ENCODE measurements around the gene ZNF593OS.

Gene ZNF593OS

DNA sequence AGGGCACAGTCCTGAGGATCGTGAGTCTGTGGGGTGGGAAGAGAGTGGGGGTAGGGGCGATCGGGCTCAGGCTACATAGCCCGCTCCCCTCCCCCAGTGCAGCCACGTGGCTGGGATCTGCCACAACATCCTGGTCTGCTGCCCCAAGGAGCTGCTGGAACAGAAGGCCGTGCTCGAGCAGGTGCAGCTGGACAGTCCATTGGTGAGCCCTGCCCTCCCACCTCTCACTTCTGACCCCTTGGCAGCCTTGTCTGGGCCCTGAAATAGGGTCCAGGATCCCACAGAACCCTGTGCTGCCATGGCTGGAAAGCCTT, 10.7 kb upstream of the ZNF593OS start:
- DNase-seq, result no peak

DNA sequence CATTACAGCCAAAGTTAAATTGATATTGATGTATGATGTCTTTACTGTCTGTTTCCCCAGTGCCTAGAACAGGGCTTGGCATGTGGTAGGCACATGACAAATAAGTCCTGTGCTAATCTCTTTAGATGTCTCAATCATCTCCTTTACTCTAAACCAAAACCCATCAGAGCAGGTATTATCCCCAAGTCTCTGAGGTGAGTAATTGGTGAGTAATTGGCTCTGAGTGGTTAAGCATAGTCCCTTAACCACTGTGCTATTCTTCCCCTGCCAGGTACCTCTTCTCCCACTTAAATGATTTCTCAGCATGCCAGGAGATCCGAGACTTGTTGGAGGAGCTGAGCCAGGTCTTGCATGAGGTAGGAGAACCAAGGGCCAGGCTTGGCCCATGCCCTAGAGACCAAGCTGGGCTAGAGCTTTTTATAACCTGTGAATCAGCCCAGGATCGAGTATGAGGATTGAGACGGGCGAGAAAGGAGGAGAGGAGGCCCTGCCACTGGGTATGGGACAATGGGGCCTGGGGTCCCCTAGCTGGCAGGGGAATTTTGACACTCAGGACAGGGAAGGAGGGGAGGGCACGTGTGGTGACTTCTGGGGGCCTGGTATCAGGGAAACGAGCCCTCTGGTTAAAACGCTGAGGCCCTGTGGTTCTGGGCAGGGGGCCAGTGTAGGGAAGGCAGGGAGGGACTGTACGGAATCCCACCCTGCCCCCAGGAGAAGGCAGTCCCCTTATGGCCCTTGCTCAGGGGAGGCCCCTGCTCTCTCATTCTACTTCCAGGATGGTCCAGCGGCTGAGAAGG, 10.2 kb upstream of the ZNF593OS start:
- DNase-seq, result no peak

DNA sequence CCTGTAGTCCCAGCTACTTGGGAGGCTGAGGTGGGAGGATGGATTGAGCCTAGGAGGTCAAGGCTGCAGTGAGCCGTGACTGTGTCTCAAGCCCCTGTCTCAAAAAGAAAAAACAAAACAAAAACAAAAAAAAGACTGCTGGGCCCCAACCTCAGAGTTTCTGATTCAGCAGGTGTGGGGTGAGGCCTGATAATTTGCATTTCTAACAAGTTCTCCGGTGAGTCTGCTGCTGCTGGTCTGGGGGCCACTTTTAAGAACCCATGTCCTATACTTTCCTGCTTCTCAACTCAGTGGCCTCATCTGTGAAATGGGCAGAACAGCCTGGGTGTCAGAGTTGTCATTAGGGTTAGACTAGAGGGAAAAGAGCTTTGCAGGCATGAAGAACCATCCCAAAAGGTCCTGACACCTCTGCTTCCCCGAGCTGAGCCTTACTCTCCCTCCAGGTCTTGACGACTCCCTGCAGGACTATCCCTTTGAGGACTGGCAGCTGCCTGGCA, 8.4 kb upstream of the ZNF593OS start:
- DNase-seq, result no peak

DNA sequence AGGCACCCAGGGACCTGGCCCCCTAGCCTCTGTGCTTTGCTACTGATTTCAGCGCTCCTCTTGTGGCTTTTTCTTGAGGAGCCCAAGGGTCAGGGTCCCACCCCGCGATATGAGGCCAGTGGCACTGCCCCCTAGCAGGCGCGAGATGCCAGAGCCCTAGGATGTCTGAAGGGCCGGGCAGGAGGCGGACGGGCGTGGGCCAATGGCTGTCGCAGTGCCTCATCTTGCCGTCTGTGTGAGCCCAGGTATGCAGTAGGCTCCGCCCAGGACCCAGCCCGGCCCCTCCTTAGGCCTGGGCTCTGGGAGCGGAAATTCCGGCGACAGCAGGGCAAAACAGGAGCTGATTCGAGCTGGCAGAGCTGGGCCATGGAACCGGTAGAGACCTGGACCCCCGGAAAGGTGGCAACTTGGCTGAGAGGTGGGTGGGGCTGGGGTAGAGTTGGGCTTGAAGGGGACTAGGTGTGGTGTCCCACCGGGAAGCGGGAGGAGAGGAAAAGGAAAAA, 5.6 kb upstream of the ZNF593OS start, which contains the start of gene CNKSR1:
TSS of gene CNKSR1 (plus strand) at position 310 of the 503 bp plus-strand sequence. CDS start at position 367, 57 bp downstream.
- DNase-seq, result no peak

DNA sequence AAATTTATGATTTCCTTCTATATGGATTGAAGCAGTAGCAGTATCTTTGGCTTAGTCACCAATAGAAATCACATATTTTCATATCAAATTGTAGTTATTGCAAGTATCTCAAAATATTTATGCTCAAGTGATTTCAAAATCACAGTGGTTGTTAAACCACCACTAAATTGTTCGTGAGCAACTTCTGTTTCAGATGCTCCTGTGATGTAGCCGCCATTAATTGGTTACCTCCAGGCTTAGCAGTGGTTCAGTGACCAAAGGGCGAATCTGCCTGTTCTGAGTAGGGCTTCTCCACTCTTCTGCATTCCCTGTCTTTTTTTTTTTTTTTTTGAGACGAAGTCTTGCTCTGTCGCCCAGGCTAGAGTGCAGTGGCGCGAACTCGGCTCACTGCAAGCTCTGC, 3.7 kb upstream of the ZNF593OS start:
- no peak for DNase-seq

DNA sequence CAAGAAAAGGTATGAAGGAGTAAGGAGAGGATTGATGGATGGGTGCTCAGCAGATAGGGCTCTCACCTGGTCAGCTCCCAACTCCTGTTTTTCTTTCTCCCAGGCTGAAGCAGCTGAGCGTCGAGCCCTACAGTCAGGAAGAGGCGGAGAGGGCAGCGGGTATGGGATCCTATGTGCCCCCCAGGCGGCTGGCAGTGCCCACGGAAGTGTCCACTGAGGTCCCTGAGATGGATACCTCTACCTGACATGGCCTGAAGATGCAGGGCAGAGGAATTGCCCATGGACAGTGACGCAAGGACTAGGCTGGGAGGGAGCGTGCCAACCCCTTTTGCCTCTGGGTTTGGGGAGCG, 1.2 kb downstream of the ZNF593OS start:
- no peak for DNase-seq

DNA sequence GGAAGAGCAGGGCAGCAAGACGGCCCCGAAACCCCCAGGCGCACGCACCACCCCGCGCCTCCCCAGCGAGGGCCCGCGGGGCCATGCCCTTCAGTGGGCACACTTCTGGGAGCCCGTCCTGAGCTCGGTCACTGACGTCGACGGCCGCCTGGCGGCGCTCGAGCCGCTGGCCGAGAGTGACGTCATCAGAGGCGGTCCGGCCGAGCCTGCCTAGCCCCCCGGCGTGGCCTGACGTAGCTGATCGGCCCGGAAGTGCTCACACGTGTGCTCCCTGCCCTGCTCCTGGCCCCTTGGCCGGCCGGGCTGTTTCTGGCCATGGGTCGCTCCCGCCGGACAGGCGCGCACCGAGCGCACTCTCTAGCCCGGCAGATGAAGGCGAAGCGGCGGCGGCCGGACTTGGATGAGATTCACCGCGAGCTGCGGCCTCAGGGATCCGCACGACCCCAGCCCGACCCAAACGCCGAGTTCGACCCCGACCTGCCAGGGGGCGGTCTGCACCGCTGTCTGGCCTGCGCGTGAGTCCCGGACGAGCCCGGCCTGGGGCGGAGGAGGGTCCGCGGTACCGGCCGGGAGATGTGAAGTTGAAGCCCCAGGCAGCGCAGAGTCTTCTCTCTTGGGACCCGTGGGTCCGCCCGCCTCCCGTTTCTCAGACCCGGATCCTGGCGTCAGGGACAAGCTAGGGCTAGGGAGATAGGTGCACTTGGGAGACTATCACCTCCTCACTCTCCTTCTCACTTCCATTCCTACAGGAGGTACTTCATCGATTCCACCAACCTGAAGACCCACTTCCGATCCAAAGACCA, 1.8 kb downstream of the ZNF593OS start, which contains the start of gene ZNF593:
TSS of gene ZNF593 (plus strand) at position 240 of the 803 bp plus-strand sequence. CDS start at position 316, 76 bp downstream.
- DNase-seq, result peak; percentile 96

DNA sequence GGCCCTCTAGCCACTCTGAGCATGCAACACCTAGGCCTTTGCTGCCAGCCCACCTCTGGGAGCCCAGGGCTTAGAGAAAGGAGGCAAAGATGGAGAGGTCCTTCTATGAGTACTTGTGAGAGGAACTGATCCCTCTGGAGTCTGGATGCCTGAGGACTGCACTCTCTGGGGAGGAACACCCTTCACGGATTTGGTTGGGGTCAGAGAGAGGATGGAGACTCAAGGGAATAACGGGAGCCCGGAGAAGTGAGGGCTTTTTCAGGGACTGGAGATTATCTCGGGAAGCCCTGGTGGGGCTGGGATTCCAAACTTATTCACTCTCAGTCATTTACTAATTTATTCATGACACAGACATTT, 2.5 kb downstream of the ZNF593OS start:
- DNase-seq, result no peak

DNA sequence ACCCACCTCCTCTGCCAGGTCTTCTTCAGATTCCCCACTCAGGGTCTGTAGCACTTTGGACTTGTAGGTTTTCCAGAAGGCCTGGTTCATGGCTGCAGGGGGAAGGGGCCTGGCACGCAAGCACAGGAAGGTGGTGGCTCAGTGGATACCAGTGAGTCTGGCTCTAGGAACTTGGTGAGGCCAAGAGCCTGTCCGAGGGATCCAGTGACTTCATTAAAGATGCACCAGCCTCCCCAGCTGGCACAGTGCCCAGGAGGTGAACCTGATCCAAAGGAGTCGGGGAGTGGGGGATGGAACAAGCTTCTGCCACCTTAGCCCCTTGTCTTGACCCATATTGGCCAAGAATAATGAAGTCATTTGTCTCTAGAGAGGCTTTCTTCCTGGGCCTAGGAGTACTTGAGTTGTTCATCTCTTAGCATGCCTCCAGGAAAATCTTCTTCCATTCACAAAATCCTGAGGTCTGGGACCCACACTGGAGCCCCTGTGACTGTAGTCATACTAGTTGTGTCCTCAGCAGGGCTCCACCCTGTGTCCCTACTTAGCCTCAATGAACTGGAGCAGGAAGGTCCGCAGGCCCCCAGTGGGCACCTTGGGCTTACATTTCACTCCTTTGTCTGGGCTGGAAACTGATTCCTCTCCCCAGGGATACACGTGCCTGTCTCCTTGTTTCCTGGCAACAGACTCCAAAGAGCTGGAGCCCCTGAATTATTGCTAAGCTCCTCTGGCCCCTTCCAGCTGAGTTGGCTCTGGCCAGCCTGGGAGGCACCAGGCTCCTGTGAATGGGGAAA, 3.0 kb downstream of the ZNF593OS start, which contains the start of gene C1orf232:
TSS of gene C1orf232 (minus strand) at position 554 of the 788 bp plus-strand sequence. CDS start at position 90, 464 bp downstream.
- no peak for DNase-seq

DNA sequence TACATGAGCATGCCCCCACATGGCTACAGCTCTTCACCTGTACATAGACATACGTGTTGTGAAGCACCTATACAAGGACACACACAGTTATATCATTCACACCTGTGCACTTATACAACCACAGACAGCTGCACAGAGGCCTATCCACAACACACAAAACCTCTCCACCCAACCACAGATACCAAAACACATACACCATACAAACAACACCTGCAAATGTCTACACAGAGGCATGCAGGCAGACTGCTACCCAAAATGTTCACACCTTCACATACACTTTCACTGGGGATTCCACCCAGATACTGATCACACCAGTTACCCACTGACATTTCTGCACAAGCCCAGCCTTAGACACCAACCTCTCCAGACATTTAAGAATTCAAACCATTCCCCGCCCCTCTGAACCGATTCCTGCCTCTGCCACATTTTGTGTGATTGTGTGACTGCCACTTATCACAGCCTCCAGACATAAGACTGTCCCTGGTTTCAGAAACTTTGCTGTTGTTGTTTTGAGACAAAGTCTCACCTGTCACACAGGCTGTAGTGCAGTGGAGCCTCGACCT, 4.8 kb downstream of the ZNF593OS start:
- DNase-seq, result no peak

DNA sequence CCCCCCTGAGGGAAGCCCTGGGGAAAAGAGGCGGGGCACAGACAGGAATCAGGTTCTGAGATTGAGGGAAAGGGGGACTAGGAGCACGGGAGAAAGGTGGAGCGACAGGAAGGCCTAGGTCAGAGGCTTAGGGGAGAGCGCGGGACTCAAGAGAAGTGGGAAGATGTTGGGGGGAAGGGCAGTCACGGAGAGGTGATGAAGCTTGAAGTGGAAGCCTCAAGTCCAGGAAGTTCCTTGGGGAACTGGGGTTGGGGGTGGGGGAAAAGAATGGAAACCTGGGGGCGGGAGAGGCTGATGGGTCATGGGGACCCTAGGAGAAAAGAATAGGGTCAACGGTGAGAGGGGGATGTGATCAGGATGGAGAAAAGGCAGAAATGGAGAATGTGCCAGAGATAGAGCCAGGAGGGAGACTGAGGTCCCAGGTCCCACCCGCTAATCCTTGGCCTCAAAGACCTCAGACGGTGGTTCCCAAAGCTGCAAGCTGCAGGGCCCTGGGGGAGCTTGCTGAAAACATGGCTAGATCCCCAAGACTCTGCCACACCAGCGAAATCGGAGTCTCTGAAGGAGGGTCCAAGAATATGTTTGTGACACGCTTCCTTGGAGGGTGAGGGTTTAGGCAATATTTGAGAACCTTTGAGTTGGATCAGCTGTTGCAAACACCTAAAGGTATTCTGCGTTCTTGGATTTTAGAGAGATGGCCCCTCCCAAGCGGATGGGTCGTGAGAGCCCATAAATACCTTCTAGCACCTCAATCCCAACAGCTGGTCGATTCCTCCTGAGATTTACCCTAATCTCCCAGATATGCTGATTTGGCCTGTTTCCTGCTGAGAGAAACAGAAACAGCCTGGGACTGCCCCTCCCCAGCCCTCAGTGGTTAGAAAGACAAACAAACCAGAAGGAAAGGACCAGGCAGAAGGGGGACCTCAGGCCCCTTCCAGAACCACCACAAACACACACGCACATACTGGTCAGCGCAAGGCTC, 6.5 kb downstream of the ZNF593OS start:
- DNase-seq, result no peak

DNA sequence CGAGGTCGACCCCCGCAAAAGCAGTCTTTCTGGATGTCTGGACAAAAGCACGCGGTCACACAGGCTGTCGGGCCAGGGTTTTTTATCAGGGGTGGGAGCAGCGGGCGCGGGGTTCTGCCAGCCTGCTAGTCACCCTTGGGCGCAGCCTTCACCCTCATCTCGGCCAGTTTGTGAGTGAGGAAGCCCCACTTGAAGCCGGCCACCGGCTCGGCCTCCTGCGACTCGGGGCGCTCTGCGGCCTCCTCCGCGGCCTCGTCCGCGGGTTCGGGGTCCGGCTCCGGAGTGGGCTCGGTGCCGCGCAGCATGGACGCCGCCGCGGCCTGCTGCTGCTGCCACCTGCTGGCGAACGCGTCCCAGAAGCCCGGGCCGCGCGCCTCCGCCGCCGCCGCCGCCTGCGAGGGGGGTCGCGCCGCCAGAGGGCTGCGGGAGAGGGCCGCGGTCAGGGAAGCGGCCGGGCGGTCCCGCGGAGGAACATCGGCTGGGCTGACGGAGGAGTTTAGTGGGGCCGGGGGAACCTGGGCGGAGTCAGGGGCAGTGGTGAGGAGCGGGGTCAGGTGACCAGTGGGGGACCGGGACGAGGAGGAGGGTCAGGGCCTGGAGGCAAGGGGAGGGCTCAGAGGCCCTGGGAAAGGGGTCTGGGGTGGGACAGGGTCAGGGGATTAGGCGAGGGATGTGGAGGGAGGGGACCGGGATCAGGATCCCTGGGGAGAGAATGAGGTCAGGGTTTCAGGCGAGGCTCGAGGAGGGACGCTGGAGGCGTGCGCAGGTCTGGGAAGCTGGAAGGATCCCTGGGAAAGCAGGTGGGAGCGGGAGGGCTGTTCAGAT, 7.4 kb downstream of the ZNF593OS start:
- DNase-seq, result peak; percentile 58

DNA sequence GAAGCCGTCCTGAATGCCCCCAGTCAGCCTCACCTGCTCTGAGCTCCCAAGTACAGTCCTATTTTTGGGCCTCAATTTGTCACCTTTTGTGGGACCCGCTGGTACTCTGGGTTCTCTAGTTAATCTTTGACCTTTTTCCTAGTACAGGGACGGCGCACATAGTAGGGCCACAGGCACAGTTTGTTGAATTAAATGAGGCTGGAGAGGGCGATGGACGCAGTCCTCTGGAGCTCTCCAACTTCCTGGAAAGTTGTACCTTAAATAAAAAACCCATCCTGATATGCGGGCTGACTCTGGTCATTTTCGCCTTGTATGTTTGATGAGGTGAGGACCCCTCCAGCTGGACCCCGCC, 8.0 kb downstream of the ZNF593OS start:
- DNase-seq, result no peak

DNA sequence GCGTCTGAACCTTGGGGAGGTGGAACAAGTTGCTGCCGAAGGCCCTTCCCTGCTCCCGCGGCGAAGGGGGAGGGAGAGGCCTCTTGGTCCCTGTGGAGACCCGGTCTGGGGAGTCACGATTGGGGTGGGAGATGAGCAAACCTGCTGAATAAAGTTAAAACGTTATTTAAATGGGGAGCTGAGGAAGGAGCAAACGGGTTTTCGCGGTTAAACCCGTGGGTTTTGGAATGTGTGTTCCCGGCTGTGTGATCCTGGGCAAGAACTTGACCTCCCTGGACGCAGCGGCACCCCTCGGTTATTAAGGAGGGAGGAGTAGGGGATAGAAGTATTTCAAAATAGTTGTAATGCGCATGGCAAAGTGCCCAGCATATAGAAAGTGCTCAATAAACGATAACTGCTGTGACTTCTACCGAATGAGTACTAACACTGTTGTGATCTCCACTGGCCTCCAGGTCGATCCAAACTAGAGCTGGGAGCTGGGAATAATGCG, 9.4 kb downstream of the ZNF593OS start:
- DNase-seq, result no peak

DNA sequence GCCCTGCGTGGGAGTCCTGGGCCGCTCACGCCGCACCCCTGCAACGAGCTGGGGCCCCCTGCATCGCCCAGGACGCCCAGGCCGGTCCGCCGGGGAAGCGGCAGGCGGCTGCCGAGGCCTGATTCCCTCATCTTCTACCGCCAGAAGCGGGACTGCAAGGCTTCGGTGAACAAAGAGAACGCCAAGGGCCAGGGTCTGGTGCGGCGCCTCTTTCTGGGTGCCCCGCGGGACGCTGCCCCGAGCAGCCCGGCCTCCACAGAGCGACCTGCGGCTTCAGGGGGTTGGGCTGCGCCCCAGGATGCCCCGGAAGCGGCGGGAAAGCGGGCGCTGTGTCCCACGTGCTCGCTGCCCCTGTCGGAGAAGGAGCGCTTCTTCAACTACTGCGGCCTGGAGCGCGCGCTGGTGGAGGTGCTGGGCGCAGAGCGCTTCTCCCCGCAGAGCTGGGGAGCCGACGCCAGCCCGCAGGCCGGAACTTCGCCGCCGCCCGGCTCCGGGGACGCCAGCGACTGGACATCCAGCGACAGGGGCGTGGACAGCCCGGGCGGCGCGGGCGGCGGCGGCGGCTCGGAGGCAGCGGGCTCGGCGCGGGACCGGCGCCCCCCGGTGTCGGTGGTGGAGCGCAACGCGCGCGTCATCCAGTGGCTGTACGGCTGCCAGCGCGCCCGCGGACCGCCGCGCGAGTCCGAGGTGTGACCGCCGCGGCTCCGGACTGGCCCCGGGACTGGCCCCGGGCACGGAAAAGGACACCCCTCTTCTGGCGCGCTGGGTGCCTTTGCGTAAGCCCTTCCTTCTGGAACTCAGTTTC, 10.0 kb downstream of the ZNF593OS start:
- peak; percentile 52 for DNase-seq

DNA sequence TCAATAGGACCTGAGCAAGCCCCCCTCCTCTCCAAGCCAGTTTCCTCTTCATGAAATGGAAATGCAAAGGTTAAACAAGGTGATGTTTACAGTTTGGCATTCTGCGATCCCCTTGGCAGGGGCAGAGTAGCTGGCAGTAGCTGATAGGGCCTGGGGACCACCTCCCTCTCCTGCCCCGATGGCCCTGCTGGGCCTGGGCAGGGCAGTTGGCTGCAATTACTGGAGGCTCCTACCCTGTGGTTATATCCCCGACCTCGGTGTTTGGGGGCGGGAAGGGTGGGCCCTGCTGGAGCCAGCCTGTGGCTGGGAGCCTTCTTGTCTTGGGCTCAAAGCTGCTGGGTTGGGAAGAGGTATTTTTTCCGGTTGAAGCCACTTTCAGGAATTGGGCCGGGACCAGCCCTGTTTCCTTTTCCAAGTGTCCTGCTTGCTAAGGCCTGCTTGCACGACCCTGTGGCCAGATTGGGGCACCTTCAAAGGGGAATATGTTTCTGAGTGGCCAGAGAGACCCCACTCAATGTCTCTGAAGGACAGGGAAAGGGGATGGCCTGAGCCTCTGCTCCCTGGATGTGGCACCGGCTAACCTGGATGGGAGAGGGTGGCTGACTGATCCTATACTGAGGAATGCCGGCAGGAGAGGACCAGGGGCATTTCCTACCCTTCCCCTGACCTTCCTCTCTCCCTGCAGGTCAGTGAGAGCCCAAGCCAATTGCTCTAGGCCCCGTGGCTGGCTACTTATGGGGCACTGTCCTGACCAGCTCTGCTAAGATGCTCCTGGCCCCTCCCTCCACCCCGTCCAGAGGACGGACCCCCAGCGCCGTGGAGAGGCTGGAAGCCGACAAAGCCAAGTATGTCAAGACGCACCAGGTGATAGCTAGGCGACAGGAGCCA, 10.9 kb downstream of the ZNF593OS start:
- no peak for DNase-seq

DNA sequence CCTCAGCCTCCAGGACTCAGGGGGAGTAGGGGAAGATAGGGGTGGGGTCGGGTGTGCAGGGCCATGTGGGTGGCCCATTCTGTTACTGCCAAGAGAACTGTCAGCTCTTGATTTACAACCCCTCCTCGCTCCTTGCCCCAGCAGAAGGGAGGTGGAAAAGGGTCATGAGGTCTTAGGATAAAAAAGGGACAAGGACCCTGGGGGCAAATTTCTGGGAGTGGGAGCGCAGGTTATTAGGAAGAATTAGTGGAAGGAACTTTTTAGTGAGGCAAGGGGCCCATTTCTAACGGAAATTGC, 11.9 kb downstream of the ZNF593OS start:
- DNase-seq, result no peak

DNA sequence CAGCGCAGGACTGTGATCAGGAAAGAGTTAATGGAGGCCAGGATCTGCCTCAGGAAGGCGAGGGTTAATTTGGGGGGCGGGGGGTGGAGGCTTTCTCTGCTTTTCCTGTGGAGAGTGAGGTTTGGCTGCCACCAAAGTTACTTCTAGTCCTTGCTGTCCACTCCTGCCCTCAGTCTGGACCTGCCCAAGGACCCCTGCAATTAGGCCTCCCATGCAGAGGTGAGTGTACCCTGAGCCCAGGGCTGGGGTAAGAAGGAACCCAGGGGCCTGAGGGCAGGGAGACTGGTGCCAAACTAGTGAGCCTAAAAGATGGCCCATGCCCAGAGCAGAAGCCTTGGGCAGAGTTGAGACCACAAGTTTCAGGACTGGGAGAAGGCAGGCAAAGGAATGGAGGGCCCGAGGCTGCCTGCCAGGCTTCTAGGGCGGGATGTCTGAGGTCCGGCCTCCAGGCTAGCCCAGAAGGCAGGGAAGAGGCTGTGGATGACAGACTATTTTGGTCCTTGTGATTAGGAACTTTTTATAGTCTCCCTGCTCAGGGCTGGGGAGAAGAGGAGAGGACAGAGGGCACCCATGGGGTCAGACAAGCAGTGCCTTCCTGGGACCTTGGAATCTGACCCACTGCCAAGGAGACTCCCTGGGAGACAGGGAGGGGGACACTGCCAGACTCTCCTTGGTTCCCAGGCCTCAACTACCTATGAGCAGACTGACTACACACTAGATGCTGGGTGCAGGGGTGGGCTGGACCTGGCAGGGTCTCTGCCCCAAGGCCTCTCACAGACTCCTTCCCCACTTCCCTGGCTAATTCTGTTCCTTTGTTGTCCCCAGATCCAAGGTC, 12.5 kb downstream of the ZNF593OS start, which contains the start of gene FAM110D:
TSS of gene FAM110D (plus strand) at position 172 of the 835 bp plus-strand sequence. CDS start 2,213 bp downstream, outside the sequence.
- no peak for DNase-seq

Measured in suppressor macrophage treated with lipopolysaccharide for 4 hours (primary cell).